HG03095 (cell line): Measurements from ENCODE around the gene DYRK2.
A peak's percentile ranks its signal among the peaks of the same experiment; 100 is the strongest.
"Not testable (repeated sequence)": the region's sequence is repeated elsewhere in the genome, so short reads cannot be mapped to it uniquely, and the experiment has no call there.

ENCODE experiments used
- ATAC-seq: cut with Tn5 transposase; IDR thresholded peaks from one replicate; pipeline ENCODE4 v1.9.1; 2021; ENCODE audit warnings: moderate library complexity; ENCODE audit not compliant: unreplicated experiment

DYRK2 gene

DNA sequence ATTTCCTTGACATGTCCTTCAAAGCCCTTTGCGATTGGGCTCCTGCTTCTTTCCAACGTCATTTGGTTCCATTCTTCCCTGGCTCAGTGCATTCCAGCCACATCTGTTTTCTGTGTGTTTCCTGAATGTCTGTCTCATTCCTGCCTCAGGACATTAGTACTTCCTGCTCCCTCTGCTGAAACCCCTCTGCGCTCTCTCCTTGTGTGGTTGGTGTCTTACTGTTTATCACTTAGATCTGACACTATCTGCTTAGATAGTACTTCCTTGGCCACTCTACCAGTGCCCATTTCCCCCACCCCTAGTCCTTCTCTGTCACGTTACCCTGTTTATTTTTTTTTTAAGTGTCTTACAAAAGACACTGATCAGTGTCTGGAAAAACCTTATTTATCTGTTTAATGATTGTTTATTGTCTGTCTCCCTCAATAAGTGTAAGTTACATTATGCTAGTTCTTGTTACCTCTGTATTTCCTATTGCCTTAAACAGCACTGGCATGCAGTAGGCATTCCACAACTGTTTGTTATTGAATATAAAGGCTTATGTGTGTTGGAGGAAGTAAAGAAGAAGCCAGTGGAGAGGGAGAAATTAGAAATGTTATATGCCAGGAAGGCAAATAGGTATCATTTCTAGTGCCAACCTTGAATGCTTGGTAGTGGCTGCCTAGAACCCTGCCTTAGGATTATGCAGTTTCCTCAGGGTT is 21.5 kb downstream of the DYRK2 start:
- ATAC-seq: no peak

DNA sequence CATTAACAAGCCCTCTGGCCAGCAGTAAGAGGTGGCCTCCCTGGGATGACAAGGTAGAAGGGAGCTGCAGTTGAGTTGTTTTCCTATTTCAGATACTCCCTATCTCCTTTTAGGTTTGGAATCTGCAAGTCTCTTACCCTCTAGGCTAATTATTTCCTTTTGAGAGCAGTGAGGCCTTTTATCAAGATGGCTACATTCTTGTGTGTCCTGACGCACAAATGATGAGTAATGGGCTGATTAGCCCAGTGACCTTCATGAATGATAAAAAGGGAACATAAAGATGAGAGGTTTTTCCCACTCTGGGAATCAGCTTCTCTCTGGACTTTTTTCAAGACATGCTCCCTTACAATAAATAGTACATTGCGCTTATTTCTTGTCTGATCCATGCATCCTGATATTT is 22.9 kb downstream of the DYRK2 start:
- no peak for ATAC-seq

DNA sequence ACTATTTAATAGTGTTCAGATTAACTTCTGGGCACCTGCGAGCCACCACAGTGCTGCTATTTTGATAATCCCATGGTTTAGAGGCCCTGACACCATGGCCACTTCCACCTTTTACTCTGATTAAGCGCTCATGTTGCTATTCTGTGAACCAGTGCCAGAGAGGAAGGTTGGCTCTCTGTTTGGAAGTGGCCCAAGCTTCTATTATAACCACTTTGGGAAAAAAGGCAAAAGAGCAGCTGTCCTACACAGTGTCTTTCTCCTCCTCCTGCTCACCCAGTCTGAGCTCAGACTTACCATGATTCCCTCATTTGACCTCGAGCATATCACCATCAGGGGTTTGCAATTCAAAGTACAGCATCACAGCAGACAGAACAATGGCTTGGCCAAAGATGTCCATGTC is 23.3 kb downstream of the DYRK2 start:
- no peak for ATAC-seq

DNA sequence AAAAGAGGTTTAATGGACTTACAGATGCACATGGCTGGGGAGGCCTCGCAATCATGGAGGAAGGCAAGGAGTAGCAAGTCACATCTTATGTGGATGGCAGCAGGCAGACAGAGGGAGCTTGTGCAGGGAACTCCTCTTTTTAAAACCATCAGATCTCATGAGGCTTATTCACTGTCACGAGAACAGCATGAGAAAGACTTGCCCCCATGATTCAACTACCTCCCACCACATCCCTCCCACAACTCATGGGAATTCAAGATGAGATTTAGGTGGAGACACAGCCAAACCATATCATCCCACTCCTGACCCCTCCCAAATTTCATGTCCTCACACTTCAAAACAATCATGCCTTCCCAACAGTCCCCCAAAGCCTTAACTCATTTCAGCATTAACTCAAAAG is 24.0 kb downstream of the DYRK2 start:
- ATAC-seq: not testable (repeated sequence)

DNA sequence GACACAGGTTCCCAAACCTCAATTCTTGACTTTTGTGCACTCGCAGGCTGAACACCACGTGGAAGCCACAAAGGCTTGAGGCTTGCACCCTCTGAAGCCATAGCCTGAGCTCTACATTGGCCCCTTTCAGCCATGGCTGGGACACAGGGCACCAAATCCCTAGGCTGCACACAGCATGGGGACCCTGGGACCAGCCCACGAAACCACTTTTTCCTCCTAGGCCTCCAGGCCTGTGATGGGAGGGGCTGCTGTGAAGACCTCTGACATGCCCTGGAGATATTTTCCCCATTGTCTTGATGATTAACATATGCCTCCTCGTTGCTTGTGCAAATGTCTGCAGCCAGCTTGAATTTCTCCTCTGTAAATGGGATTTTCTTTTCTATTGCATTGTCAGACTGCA is 25.0 kb downstream of the DYRK2 start:
- ATAC-seq: not testable (repeated sequence)

DNA sequence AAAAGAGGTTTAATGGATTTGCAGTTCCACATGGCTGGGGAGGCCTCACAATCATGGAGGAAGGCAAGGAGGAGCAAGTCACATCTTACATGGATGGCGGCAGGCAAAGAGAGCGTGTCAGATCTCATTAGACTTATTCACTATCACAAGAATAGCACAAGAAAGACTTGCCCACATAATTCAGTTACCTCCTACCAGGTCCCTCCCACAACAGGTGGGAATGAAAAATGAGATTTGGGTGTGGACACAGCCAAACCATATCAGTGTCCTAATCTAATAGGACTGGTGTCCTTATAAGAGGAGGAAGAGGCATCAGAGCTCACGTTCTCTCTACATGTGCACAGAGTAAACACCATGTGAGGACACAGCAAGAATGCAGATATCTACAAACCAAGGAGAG is 25.9 kb downstream of the DYRK2 start:
- no peak for ATAC-seq

DNA sequence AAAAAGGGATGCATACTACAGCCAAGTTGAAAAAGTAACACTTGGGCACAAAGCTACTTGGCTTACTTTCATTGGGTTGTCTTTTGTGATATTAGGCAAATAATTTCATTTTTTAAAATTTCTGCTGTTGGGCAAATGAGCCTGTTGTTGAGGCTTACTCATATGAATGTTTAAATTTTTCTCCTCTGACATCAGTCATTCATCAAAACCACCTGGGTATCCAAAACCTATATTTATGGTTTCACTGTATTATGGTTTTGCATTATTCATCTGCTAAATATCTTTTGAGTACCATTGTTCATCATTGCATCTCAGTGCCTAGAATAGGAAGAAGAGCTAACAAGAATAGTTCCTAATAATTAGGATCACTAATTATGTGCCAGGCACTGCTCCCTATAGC is 28.1 kb downstream of the DYRK2 start:
- no peak for ATAC-seq

DNA sequence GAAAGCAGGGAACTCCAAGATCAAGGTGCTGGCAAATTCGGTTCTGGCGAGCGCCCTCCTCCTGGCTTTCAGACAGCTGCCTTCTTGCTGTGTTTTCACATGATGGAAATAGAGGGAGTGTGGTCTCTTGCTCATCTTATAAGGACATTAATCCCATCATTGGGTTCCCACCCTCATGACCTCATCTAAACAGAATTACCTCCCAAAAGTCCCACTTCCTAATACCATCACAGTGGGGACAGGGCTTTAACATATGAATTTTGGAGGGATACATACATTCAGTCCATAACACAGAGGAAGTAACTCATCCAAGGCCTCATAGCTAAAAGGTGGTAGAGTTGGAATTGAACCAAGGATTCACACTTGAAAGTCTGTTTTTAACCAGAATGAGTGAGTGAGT is 28.6 kb downstream of the DYRK2 start:
- no peak for ATAC-seq

DNA sequence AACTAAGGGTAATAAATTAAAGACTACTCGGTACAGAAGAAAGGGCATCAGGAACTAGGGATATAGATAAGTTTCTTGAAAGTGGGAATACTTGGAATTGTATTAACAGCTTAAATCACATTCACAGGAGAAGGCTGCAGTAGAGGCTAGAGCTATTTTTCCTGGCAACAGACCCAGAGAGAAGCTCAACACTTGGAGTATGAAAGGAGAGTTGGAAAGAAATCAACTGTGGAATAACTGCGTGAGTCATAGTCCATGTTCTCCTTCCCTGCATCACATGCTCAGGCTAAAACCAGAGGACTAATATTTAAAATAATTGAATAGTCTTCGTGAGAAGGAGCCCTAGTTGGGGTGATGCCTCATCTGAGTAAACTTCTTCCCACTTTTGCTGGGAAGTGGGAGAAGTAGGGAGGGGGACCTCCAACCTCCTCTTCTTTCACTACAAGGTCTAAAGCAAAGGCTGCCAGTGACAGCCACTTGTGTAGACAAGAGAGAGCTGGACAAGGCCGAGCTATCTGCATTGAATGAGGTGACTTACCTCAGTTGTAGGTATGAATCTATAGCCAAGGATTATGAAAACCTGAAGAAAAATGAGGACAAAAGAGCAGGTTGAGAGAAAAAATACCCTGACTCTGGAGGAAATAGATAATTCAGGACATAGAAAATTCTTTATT is 32.7 kb downstream of the DYRK2 start:
- no peak for ATAC-seq

DNA sequence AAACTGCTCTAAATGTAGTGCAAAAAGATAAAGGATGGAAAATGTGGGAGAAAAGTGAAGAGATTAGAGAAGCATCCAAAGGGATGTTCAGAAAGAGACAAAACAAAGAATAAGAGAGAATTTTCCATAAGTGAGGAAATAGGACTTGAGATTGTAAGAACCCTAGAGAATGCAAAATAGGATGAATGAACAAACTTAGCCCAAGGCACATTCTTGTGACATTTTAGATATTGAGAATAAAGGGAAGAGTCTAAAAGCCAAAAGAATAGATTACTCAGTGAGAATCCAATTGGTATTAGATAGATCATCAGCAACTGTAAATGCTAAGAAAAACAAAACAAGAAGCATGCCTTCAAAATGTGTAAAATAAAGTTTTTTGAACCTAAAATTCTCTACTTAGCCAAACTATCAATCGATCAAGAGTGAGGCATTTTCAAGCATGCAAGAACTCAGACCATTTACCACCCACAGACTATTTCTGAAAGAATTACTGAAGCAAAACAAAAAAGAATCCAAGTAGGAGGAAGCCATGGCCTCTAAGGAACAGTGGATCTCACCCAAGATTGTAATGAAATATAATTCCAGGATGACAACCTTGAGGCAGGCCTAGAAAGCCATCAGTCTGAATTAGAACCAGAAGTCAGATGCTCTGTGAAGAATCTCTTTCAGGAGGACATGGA is 33.5 kb downstream of the DYRK2 start:
- no peak for ATAC-seq

DNA sequence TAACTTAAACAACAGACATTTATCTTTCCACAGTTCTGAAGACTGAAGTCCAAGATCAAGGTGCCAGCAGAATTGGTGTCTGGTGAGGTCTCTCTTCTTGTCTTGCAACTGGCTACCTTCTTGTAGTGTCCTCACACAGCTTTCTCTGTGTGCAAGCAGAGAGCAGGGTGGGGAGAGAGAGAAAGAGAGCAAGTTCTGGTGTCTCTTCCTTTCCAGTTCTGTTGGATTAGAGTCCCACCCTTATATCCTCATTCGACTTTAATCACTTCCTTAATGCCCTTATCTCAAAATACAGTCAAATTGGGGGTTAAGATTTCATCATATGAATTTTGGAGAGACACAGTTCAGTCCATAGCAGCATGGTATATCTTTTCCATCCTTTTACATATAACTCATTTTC is 40.8 kb downstream of the DYRK2 start:
- ATAC-seq: no peak

DNA sequence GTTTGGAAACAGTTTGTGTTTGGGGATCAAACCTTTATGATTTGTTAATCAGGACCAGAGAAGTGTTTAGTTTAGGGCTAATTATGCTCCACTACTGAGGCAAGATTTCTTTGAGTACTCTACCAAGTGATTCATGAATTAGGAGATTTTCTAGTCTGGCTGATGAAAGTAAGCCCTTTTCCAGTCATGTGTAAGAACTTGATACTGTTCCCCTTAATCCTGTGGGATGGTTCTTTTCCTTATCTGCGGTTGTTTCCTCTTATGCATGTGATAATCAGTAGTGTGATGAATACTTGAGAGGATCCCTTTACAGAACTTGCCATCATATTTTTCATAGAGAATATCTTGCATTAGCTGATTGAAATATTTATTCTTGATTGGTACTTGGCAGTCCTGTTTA is 42.1 kb downstream of the DYRK2 start:
- no peak for ATAC-seq

DNA sequence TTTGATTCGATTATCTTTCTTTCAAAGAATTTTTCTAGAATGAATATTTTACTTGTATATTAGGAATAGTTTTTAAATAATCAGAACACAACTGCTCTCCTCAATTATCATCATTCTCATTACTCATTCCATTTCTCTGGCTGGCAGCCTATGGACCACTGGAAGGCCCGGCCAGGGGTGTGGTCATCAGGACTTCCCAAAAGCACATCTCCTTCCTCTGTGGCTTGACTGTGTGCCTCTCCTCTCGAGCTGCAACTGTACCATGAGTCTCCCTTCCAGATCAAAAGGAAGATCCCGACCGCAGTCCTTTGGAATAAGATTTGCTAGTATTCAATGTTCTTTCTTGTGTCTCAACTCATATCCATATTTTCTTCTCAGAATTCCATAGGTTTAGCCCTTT is 42.7 kb downstream of the DYRK2 start:
- no peak for ATAC-seq

DNA sequence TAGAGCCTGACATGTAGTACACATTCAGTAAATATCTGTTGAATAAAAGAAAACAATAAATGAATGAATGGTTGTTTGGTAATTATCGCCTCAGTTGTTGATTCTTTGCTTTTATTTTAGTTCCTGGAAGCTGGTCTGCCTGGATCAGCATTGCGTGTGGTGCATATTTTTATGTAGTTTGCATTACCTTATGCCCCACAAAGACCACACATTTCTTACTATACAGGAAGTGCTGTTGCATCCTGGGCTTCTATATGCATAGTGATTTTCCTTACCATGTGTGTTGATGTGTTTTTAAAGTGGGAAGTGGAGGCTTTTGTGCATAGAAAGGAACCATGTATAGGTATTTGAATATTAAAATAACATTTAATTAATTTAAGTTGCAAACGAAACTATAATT is 43.6 kb downstream of the DYRK2 start:
- ATAC-seq: no peak

DNA sequence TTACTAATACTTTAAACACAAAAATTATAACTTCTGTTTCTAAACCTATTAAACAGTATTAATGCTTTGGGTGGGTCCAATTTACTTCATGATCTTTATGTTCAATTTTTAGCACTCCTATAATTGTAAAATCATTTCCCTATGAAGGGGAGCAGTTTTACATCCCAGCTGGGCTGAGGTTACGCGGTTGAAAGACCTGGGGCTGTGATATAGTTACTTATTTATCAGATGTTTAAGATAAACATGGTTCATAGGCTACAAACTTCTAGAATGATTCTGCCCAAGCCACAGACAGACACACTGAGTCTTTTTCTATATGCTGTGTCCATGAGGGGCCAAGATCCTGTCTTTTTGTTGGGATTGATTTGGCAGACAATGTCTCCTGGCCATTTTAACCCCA is 44.4 kb downstream of the DYRK2 start:
- ATAC-seq: peak; percentile 61

DNA sequence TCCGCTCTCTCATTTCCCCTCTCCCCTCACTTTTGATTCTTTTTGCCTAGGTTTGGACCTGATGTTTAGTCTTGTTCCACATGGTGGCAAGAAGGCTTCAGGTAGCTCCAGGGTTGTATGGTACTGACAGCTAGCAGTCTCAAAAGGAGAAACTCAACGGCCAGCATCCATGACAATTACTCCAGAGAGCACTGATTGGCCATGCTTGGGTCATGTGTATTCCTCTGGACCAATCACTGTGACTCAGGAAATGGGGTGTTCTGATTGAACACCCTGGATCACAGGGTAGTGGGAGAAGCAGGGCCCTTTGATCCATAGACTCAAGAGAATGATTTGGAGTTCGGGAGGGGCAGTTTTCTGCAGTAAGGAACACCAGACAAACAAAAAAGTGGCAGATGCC is 45.3 kb downstream of the DYRK2 start:
- ATAC-seq: no peak

DNA sequence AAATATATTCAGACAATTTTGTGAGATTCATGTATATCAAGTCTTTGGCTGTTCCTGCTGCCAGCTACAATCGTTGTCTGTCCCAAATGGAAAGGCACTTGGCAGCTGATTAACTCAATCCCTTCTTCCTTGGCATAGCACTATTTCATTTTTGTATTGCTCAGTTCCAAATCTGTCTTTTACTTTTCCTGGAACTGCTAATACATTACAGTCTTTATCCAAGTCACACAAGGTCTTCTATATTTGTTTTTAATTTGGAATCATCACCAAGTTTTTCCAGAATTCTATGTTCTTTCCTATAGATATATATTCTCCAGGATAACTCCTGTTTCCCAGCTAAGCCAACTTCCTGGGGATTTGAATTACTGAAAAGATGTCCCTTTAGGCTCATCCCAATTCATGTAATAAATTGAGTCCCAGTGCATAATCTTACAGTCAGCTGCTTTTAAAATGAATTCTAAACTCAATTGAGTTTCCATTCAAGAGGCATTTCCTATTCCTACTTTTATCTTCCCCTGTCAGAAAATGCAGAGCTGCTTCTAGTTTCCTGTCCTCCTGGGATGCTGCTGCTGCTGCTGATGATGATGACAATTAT is 45.9 kb downstream of the DYRK2 start:
- ATAC-seq: no peak

DNA sequence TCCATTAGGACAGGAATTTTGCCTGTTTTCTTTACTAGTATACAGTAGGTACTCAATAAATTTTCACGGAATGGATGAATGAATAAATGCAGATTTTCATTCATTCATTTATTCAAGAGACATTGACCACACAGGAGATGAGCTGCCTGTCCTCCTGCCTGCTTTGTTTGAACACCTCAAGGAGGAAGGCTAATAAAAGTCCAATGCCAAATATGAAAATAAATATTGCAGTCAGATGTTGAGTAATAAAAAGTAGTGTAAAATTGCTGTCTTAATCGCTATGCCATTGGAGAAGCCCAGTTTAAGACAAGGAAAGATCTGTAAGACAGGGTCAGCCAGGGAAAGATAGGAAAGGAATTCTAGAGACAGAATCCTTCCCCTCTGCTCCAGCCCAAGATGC is 47.4 kb downstream of the DYRK2 start:
- ATAC-seq: no peak

DNA sequence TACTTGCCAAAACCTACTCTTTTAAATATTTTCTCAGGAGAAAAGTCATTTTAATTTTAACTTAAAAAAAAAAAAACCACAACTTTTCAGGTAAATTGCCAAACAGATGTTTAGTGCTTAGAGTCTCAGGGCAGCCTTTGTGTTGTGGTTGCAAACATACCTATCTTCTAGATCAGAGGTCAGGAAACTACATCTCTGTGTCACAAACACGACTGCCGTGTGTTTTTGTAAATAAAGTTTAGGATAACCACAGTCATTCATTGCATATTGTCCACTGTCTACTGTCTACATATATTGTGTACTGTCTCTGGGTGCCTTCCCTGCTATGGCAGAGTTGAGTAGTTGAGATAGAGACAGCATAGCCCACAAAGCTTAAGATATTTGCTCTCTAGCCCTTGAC is 48.9 kb downstream of the DYRK2 start:
- no peak for ATAC-seq

DNA sequence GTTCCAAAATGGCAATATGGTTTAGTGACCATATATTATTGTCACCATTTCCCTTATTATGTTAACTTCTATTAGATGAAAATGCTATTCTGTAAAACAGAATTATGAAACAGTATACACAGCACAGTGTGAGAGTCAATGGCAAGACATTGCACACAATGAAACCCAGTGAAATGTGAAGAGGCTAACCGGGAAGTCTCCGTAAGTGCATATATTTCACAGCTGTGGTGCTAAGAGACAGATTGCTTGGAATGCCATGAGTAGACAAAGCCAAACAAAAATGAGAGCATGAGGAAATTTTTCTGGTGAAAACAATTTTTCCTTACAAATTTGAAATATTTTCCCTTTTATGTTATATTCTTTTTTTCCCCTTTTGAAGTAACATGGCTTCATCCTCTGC is 49.4 kb downstream of the DYRK2 start:
- no peak for ATAC-seq

DNA sequence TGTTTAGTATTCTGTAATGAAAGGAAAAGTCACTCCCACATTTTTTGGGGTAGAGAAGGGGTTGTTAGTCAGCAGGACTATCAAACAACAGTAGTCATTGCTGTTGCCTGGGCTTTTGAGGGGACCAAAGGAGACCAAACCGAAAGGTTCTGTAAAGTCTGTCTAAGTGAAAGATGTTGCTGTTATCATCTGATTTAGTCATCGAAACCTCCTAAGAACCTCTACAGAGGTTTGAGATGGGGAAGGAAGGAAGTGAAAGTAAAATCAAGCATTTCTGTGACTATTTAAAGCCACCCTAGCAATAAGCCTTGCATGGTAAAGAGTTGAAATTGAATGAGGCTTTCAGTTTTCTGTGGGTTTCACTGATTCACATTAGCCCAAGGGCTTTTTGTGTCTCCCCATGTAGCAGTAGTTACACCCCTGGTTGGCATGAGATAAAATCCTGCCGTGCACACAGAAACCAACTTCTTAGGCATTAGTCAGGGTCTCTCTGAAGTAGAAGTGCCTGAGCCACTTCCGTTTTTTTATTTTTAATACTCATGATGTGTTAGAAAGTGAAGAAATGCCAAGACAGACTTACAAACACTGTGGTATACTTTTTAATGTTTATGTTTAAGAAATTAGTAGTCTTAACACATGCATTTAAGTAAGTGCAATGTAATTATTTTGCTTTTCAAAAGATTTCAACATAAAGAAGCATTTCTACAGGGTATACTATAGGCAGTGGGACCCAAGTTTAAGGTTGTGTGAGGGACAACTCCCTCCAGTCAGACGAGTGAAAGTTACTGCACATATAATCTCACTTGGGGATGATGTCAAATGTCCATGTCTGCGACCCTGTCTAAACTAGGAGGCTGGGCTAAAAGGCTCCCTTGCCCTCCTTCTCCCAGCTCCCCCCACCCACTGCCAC is 50.4 kb downstream of the DYRK2 start:
- ATAC-seq: peak; percentile 96
